SU-DHL-6 (cell line): ENCODE data around the gene OR1D2.

Experiments used
- H2AFZ ChIP-seq: fragments of 200-600 bp; sonication (generic); 2 replicates; pipeline ENCODE4 v1.6.1; 2014; ENCODE audit warnings: low read depth, mild to moderate bottlenecking, moderate library complexity, mixed read lengths, antibody characterized with exemption, low read length; ENCODE audit not compliant: severe bottlenecking
- H3F3A ChIP-seq: fragments of 200-600 bp; shearing (Covaris generic); 2 replicates; pipeline ENCODE4 v1.6.0; 2016; ENCODE audit warnings: antibody characterized with exemption, mild to moderate bottlenecking; ENCODE audit not compliant: insufficient read depth
- H3K27ac ChIP-seq: fragments of 200-600 bp; sonication (generic); 2 replicates; pipeline ENCODE4 v1.5.1; 2016; ENCODE audit warnings: low read depth, mild to moderate bottlenecking, low read length, moderate library complexity, mixed read lengths
- H3K27me3 ChIP-seq: fragments of 200-600 bp; sonication (generic), shearing (Covaris generic); 2 replicates; pipeline ENCODE4 v1.6.0; 2014; ENCODE audit warnings: mild to moderate bottlenecking, low read length
- H3K36me3 ChIP-seq: fragments of 200-600 bp; sonication (generic); 2 replicates; pipeline ENCODE4 v1.6.1; 2014; ENCODE audit warnings: mild to moderate bottlenecking, low read length, mixed read lengths
- H3K4me2 ChIP-seq: fragments of 300-600, 200-600 bp; shearing (Covaris generic), sonication (generic); 2 replicates; pipeline ENCODE4 v1.6.0; 2014; ENCODE audit warnings: low read length, low read depth, mild to moderate bottlenecking; ENCODE audit not compliant: poor library complexity, severe bottlenecking
- H3K4me3 ChIP-seq: fragments of 200-600 bp; sonication (generic); 2 replicates; pipeline ENCODE4 v1.5.1; 2014; ENCODE audit warnings: antibody characterized with exemption, low read length, mild to moderate bottlenecking, mixed read lengths; ENCODE audit not compliant: insufficient read depth, poor library complexity, severe bottlenecking
- H3K79me2 ChIP-seq: fragments of 200-600 bp; sonication (generic); 2 replicates; pipeline ENCODE4 v1.6.1; 2014; ENCODE audit warnings: mild to moderate bottlenecking, low read length, moderate library complexity; ENCODE audit not compliant: insufficient read depth
- H3K9ac ChIP-seq: fragments of 200-600 bp; sonication (generic); 2 replicates; pipeline ENCODE4 v1.7.0; 2014; ENCODE audit warnings: mild to moderate bottlenecking, low read length
- H3K9me2 ChIP-seq: fragments of 200-600 bp; sonication (generic); replicated peaks from 2 replicates; pipeline ENCODE4 v1.6.1; 2014; ENCODE audit warnings: low read length; ENCODE audit not compliant: insufficient read depth
- H3K9me3 ChIP-seq: fragments of 200-600 bp; sonication (generic); 2 replicates; pipeline ENCODE4 v1.6.1; 2014; ENCODE audit warnings: low read length, mixed read lengths; ENCODE audit not compliant: insufficient read depth
- H4K20me1 ChIP-seq: fragments of 200-600 bp; sonication (generic); 2 replicates; pipeline ENCODE4 v1.6.1; 2014; ENCODE audit warnings: low read depth, mild to moderate bottlenecking, antibody characterized with exemption, low read length, moderate library complexity, mixed read lengths
- EZH2phosphoT487 ChIP-seq: fragments of 200-600 bp; sonication (generic), shearing (Covaris generic); conservative IDR thresholded peaks from 2 replicates; pipeline ENCODE4 v1.6.1; 2018; ENCODE audit warnings: mild to moderate bottlenecking, antibody characterized with exemption, low read length, moderate library complexity, mixed read lengths

Gene OR1D2

GRCh38 chr17:3038941-3039340, 65.3 kb downstream of the OR1D2 start:
- no peak overlapping the region for H3K4me3 ChIP-seq
- TF ChIP-seq EZH2phosphoT487: no peak
- H3F3A ChIP-seq: no peaks in the 10 kb centered on the region
- H3K36me3 ChIP-seq: no peaks in the 10 kb centered on the region
- no peaks in the 10 kb centered on the region for H3K9me2 ChIP-seq
- no peaks in the 10 kb centered on the region for H3K27me3 ChIP-seq
- H3K27ac ChIP-seq: no peak overlapping the region
- no peak overlapping the region for H2AFZ ChIP-seq
- no peak overlapping the region for H3K9ac ChIP-seq
- no peaks in the 10 kb centered on the region for H4K20me1 ChIP-seq
- H3K9me3 ChIP-seq: peaks cover 5% of the 10 kb centered on the region; the same call in 1 of the 2 replicates
- H3K79me2 ChIP-seq: no peaks in the 10 kb centered on the region
- H3K4me2 ChIP-seq: no peak overlapping the region
